Urothelium cell line (cell line): ENCODE results near the gene TAF11L2.
"Not testable (repeated sequence)": the region's sequence is repeated elsewhere in the genome, so short reads cannot be mapped to it uniquely, and the experiment has no call there.

ENCODE experiments used
- DNase-seq: peaks from one replicate; pipeline ENCODE4 v3.0.0; 2011; ENCODE audit warnings: low spot score, mixed read lengths
- FAIRE-seq: peaks from 2 replicates; lab custom pipeline; 2011; peaks lifted over from hg19 to GRCh38; lab: Jason Lieb, UNC

The TAF11L2 gene

GRCh38 chr5:17497931-17498330 is at the start of gene TAF11L2:
Gene TAF11L2, plus strand, starts transcription at chr5:17498231.
- FAIRE-seq, DNase-seq: not testable (repeated sequence)

GRCh38 chr5:17448877-17449276 is 49.2 kb upstream of the TAF11L2 start:
- DNase-seq (no peak), FAIRE-seq (no peak)

DNA sequence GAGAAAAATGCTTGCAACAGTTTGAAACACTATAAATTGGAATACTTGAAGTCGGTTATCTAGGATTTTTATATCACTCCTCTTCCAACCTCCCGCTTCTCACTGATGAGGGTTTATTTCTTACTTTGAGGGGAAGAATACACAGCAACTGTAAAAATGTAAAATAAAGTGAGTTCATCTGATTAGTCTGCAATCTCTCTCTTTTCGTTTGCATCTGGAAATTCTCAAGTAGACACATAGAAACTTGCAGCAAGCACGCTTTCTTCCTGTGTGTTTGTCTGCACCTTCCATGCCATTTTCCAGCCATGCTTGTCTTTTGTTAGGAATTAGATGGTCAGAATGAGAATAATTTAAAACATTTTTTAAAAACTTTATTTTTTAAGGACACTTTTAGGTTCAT is 45.1 kb upstream of the TAF11L2 start:
- no peak for FAIRE-seq

GRCh38 chr5:17455942-17456341 is 42.1 kb upstream of the TAF11L2 start:
- DNase-seq (no peak), FAIRE-seq (no peak)

More for the DNA sequence above, 45.1 kb upstream of the TAF11L2 start:
- DNase-seq, result no peak

- FAIRE-seq (no peak), DNase-seq (no peak)
Observed at GRCh38 chr5:17461793-17462192, 36.2 kb upstream of the TAF11L2 start.

- FAIRE-seq (no peak), DNase-seq (no peak)
Observed at GRCh38 chr5:17463653-17464052, 34.4 kb upstream of the TAF11L2 start.

GRCh38 chr5:17470064-17470463 is 28.0 kb upstream of the TAF11L2 start:
- DNase-seq (no peak), FAIRE-seq (no peak)

DNA sequence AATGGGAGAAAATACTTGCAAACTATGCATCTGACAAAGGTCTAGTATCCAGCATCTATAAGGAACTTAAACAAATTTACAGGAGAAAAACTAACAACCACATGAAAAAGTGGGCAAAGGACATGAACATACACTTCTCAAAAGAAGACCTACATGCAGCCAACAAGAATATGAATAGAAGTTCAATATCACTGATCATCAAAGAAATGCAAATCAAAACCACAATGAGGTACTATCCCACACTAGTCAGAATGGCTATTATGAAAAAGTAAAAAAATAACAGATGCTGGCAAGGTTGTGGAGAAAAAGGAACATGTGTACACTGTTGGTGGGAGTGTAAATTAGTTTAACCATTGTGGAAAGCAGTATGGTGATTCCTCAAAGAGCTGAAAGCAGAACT is 23.0 kb upstream of the TAF11L2 start:
- FAIRE-seq, DNase-seq: not testable (repeated sequence)

DNA sequence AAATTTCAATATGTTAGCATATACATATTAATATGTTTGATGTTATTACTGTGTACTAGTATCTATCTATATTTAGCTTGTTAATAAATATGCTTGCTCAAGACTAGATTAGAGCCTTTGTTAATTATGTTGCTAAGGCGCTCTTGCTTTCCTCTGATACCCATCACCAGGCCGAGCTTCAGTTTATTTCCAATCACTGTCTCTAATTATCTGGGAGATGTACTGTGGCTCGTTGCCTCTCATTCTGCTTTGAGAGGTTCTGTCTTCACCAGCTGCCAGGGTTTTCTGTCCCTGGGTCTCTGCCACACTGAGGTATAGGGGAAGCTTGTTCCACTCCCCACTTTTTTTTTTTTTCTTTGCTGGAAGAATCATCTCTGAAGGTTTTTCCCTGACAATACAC is 21.0 kb upstream of the TAF11L2 start:
- FAIRE-seq, result no peak

DNA sequence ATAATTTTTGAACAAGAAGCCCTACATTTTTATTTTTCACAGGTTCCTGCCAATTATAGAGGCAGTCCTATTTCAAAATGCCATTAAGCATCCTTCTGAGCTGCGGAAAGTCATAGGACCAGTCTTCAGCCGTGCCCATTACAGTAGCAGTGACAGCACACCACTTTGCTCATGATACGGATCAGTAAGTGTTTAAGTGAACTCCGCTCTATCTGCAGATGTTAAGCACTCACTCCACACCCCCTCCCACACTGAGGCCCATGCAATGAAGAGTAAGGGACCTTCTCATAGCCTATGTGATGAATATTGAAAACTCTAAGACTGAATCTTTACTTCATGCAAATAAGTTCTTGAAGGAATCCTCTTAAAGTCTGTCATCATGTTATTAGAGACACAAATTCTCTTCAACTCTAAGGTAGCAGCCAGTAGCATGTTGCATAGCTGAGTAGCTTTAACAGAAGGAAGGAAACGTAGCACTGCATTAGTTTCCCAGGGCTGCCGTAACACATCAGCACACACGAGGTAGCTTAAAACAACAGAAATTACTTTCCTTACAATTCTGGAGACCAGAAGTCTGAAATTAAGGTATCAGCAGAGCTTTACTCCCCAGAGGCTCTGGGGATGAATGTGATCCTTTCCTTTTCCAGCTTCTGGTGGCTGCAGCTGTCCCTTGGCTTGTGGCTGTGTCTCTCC is 20.3 kb upstream of the TAF11L2 start:
- DNase-seq (no peak), FAIRE-seq (no peak)

More for the DNA sequence above, 21.0 kb upstream of the TAF11L2 start:
- DNase-seq, result no peak

GRCh38 chr5:17481378-17481777 is 16.7 kb upstream of the TAF11L2 start:
- FAIRE-seq (no peak), DNase-seq (no peak)

GRCh38 chr5:17482790-17483189 is 15.2 kb upstream of the TAF11L2 start:
- FAIRE-seq (no peak), DNase-seq (no peak)

DNA sequence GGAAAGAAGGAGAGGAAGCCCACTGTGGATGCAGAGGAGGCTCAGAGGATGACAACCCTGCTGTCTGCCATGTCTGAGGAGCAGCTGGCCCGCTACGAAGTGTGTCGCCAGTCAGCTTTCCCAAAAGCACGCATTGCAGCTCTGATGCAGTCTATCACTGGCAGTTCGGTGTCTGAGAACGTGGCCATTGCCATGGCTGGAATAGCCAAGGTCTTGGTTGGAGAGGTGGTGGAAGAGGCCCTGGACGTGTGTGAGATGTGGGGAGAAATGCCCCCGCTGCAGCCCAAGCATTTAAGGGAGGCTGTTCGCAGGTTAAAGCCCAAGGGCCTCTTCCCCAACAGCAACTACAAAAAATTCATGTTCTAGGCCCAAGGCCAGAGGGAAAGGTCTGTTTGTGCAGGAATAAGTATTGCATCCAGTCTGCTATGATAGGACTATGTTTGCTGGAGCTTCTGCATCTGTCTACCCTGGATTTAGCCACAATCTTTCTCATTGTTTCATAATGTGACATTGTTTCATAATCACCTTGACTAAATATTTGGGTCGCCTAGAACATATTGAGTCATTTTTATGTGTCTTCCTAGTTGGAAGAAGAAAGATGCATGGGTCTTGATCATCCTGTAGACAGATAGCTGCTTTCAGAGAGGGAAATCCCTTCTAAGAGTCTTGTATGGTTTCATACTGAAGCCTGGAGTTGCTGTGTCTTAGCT is 11.4 kb upstream of the TAF11L2 start:
- FAIRE-seq, result peak; percentile 53
- not testable (repeated sequence) for DNase-seq

DNA sequence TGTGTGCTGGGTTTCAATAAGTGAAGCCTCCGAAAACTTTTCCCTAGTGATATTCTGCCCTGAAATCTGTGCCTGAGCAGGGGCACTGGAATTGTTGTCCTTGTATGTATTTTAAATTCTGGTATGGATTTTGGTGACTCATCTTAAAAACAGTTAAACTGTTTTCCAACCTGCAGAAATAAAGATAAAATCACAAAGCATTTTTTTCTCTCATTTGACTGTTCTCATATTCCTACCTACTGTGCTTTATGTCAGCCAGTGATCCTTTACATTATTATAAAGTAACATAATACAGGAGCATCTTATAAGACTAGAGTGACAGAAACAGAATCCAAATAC is 10.9 kb upstream of the TAF11L2 start:
- FAIRE-seq, result no peak

DNA sequence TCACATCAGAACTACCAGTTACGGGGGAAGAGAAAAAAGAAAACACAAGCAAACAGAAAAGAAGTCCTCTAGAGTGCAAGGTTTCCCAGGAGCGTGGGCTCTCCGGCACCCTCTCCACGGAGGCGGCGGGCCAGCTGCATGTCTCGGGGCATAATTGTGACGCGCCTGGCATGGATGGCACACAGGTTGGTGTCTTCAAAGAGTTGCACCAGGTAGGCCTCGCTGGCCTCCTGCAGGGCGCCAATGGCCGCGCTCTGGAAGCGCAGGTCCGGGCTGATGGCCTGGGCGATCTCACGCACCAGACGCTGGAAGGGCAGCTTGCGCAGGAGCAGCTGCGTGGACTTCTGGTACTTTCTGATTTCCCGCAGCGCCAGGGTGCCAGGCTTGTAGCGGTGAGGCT is 6.8 kb upstream of the TAF11L2 start:
- FAIRE-seq, result not testable (repeated sequence)

More for the DNA sequence above, 10.9 kb upstream of the TAF11L2 start:
- DNase-seq, result no peak

GRCh38 chr5:17492770-17493169 is 5.3 kb upstream of the TAF11L2 start:
- FAIRE-seq (no peak), DNase-seq (no peak)

More for the DNA sequence above, 6.8 kb upstream of the TAF11L2 start:
- DNase-seq, result not testable (repeated sequence)

DNA sequence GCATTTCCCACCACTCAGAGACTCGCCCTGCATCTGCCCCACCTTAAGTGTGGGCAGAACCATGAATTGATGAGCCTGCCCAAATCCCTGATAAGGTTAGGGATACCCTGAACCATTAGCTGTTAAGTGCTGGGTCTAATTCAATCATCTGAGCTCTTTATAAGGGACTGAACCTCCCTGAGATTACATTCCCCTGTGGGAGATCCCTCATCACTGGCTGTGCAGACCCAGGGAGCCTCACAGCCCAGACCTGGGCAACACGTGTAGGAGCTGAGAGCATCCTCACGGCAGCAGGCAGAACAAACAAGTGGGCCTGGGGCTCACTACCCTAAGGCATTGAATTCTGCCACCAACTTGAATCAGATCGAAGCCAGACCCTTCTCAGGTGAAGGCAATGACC is 585 bp upstream of the TAF11L2 start:
- no peak for FAIRE-seq

DNA sequence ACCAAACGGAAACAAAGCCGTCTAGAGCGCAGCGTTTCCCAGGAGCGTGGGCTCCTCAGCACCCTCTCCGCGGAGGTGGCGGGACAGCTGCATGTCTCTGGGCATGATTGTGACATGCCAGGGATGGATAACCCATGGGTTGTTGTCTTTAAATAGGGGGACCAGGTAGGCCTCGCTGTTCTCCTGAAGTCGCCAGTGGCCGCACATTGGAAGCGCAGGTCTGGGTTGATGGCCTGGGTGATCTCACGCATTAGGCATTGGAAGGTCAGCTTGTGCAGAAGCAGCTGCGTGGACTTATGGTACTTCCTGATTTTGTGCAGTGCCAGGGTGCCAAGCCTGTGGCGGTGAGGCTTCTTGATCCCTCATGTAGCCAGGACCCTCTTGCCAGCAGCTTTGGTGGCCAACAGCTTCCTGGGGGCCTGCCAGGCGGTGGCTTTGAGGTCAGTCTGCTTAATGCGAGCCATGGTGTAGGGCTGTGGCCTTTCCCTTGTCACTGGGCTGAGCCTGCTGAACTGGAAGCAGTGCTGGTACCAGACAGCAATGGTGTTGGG is 13.8 kb downstream of the TAF11L2 start:
- peak; percentile 40 for FAIRE-seq
- DNase-seq, result no peak

More for the DNA sequence above, 585 bp upstream of the TAF11L2 start:
- no peak for DNase-seq

- not testable (repeated sequence) for FAIRE-seq, DNase-seq
Observed at GRCh38 chr5:17517526-17517925, 19.5 kb downstream of the TAF11L2 start.

- FAIRE-seq, DNase-seq: not testable (repeated sequence)
Observed at GRCh38 chr5:17518067-17518466, 20.0 kb downstream of the TAF11L2 start, which contains the start of gene TAF11L3. Gene TAF11L3, plus strand, starts transcription at chr5:17518367.

DNA sequence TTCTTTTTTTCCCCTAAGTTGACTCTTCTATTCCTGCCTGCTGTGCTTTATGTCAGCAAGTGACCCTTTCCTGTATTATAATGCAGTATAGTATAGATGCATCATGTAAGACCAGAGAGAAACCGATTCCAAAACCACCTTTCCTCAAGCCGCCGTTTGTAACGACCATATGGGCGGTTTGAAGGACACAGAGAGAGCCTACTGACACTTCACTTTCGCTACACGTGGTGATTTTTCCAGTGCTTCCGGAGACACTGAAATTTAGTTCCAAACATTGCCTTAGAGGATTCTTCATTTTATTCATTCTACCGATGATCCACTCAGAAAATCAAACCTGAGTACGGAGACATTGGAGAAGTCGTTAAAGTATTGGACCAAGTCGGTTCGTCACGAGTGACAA is 21.5 kb downstream of the TAF11L2 start:
- FAIRE-seq, DNase-seq: not testable (repeated sequence)

DNA sequence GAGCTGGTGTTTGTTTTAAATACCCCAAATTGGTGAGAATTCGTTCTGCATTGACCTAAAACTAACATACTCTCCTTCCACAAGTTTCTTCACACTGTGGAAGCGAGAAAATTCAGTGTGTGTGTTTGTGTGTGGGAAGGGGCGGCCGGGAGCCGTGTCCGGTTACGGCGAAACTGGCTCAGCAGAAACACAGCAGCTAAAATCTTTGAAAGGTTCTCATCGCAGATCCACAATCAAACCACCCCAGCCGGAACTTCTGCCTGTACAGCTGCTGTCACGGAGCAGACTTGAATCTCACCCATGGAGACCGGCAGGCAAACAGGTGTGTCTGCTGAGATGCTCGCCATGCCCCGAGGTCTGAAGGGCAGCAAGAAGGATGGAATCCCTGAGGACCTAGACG is 23.5 kb downstream of the TAF11L2 start, which contains the start of gene TAF11L4:
TSS of gene TAF11L4 (plus strand) at position 301 of the 400 bp plus-strand sequence.
- not testable (repeated sequence) for DNase-seq, FAIRE-seq
